Neural cell (in vitro differentiated cells): ENCODE data around the gene ADAMTSL4.
"Not testable (repeated sequence)": the region's sequence is repeated elsewhere in the genome, so short reads cannot be mapped to it uniquely, and the experiment has no call there.

Experiments used
- CTCF ChIP-seq: fragments of 450-650 bp; IDR thresholded peaks from 2 replicates; pipeline ENCODE4 v1.5.1; 2014; ENCODE audit warnings: antibody characterized with exemption, mild to moderate bottlenecking, moderate library complexity; ENCODE audit not compliant: poor library complexity, severe bottlenecking
- EP300 ChIP-seq: fragments of 450-650 bp; conservative IDR thresholded peaks from 2 replicates; pipeline ENCODE4 v1.6.1; 2014; ENCODE audit warnings: antibody characterized with exemption, mild to moderate bottlenecking, moderate library complexity; ENCODE audit not compliant: poor library complexity, severe bottlenecking
- EZH2 ChIP-seq: fragments of 200-600, 300-800 bp; shearing (Covaris generic), sonication (generic); IDR thresholded peaks from 2 replicates; pipeline ENCODE4 v1.6.1; 2014; ENCODE audit warnings: antibody characterized with exemption, low read length, borderline replicate concordance, mild to moderate bottlenecking; ENCODE audit not compliant: insufficient read depth, poor library complexity, severe bottlenecking
- MXI1 ChIP-seq: fragments of 450-650 bp; conservative IDR thresholded peaks from 2 replicates; pipeline ENCODE4 v1.6.1; 2014; ENCODE audit warnings: antibody characterized with exemption, mild to moderate bottlenecking; ENCODE audit not compliant: poor library complexity, severe bottlenecking
- POLR2AphosphoS5 ChIP-seq: IDR thresholded peaks from 2 replicates; pipeline ENCODE4 v1.6.1; 2012
- RAD21 ChIP-seq: fragments of 450-650 bp; conservative IDR thresholded peaks from 2 replicates; pipeline ENCODE4 v1.6.1; 2014; ENCODE audit warnings: antibody characterized with exemption, mild to moderate bottlenecking, moderate library complexity
- REST ChIP-seq: IDR thresholded peaks from 2 replicates; pipeline ENCODE4 v1.6.1; 2012; ENCODE audit warnings: borderline replicate concordance
- SMC3 ChIP-seq: fragments of 450-650 bp; conservative IDR thresholded peaks from 2 replicates; pipeline ENCODE4 v1.6.1; 2014; ENCODE audit warnings: antibody characterized with exemption, mild to moderate bottlenecking, moderate library complexity; ENCODE audit not compliant: poor library complexity
- TAF1 ChIP-seq: IDR thresholded peaks from 2 replicates; pipeline ENCODE4 v1.6.1; 2012; ENCODE audit warnings: low read depth

GRCh38 chr1:150602372-150602771 lies 53.2 kb downstream of the ADAMTSL4 start:
- TF ChIP-seq CTCF, EP300, TAF1, POLR2AphosphoS5, REST, MXI1, EZH2, RAD21, SMC3: not testable (repeated sequence)
